ENCODE measurements around the gene TH.

DNA sequence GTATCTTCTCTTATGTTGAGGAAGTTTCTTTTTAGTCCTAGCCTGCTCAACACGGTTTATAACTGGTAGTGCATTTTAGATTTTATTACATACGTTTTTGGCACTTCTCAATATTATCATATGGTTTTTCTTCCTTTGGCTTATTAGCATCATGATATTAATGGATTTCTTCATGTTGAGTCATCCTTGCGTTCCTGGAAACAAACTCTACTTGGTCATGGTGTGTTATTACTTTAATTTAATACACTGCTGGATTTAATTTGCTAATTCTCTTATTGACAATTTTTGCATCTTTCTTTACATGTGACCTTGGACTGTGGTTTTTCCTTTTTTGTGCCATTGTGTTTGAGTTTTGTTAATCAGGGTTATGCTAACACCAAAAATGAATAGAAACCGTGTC lies 52.9 kb downstream of the TH start:
- no peak for TF ChIP-seq KDM1A (IDR thresholded peaks at IDR 0.05; ENCODE audit: borderline replicate concordance, low read length)
- no peak for TF ChIP-seq YY1 (IDR thresholded peaks at IDR 0.05; ENCODE audit: low read depth, low read length)
- TF ChIP-seq POLR2A (IDR thresholded peaks at IDR 0.05; ENCODE audit: control extremely low read depth in 1 of 2, low read depth in 2 of 2, low read length in 2 of 2) = no peak
- no peak for TF ChIP-seq RXRA (IDR thresholded peaks at IDR 0.05; ENCODE audit: insufficient read depth, low read depth, low read length)
- TF ChIP-seq CTCF (IDR thresholded peaks at IDR 0.05; ENCODE audit: control extremely low read depth in 1 of 3, insufficient read depth in 1 of 3, low read depth in 1 of 3, low read length in 3 of 3) = no peak
- TF ChIP-seq EP300 (IDR thresholded peaks at IDR 0.05; ENCODE audit: borderline replicate concordance in 1 of 2, low read depth in 2 of 2, low read length in 2 of 2) = no peak
- no peak for TF ChIP-seq HDAC2 (IDR thresholded peaks at IDR 0.05; ENCODE audit: borderline replicate concordance in 1 of 2, low read depth in 2 of 2, low read length in 2 of 2)
